ENCODE measurements around the gene NAPB. TPM values are rescaled to one million over a fixed set of nuclear protein-coding genes. Genes with fewer than 3 reads are reported as not detected.

Gene NAPB
- total and polyA plus RNA-seq, 10 of the 15 experiments (the other 5 are each of a cell fraction or from before 2014, with no cell fraction given): 2.1 to 15.9 (median 7.2) TPM

GRCh38 chr20:23403751-23404150, 17.5 kb downstream of the NAPB start (continued):
- no peak for TF ChIP-seq NRF1 (conservative IDR thresholded peaks at IDR 0.05; ENCODE audit: low read depth, low read length)

GRCh38 chr20:23401051-23401450, 20.2 kb downstream of the NAPB start:
- Histone ChIP-seq H3K9me3 (replicated peaks; ENCODE audit: control insufficient read depth, insufficient read depth, low read length) (no peaks in the 10 kb centered on the region), H3K79me2 (ENCODE audit: control insufficient read depth, insufficient read depth, low read length) (peaks cover 9% of the 10 kb centered on the region), H3K27ac (ENCODE audit: control insufficient read depth, insufficient read depth) (no peak overlapping the region), H3K9ac (ENCODE audit: control insufficient read depth, insufficient read depth, low read length) (no peak overlapping the region), H3K36me3 (ENCODE audit: control insufficient read depth in 2 of 2, insufficient read depth in 2 of 2, low read length in 1 of 2) (peaks cover 0 to 16% of the 10 kb centered on the region in 2 experiments), H2AFZ (ENCODE audit: control insufficient read depth, low read depth, low read length) (no peak overlapping the region), H3K4me3 (no peak overlapping the region), H3K4me1 (ENCODE audit: control insufficient read depth, insufficient read depth, low read length) (peaks cover 11% of the 10 kb centered on the region), H3K27me3 (replicated peaks in 1 of 2; ENCODE audit: control insufficient read depth in 2 of 2, insufficient read depth in 2 of 2, low read length in 1 of 2) (no peaks in the 10 kb centered on the region), H4K20me1 (ENCODE audit: control insufficient read depth, insufficient read depth) (no peaks in the 10 kb centered on the region), H3K4me2 (ENCODE audit: control insufficient read depth, insufficient read depth) (no peak overlapping the region)
- BruUV-seq (replicated peaks): no TSS peak
- DNase-seq (ENCODE audit: low read depth, low spot score): no peak
- ChIA-PET SMC1A (ENCODE audit: uncharacterized antibody, unreplicated experiment) (no interaction called here), CTCF (interaction anchor here (0.8 kb wide), 1 partner anchor 44 kb away, joined by 3 read pairs; no protein-coding TSS in a partner anchor), POLR2A (no interaction called here), RAD21 (ENCODE audit: unreplicated experiment) (no interaction called here)
- intact Hi-C loops (cut with micrococcal nuclease; ENCODE audit: unreplicated experiment): no loop called here
- 82% methylated on average over 5 of the region's 5 CpGs for WGBS (ENCODE audit: insufficient coverage, insufficient replicate concordance, low lambda C conversion rate, missing lambda C conversion rate)
- no peak for FAIRE-seq
- in situ Hi-C loops (cut with MboI): no loop called here
- ATAC-seq: no peak
- TF ChIP-seq NBN (IDR thresholded peaks at IDR 0.05) (no peak), ZNF687 (IDR thresholded peaks at IDR 0.05) (no peak), CUX1 (IDR thresholded peaks at IDR 0.05; ENCODE audit: insufficient replicate concordance, low read depth, low read length) (no peak), MTA2 (IDR thresholded peaks at IDR 0.05; ENCODE audit: low read depth) (no peak), ATF3 (IDR thresholded peaks at IDR 0.05; ENCODE audit: borderline replicate concordance, extremely low read depth, low read depth, low read length) (no peak), NKRF (conservative IDR thresholded peaks at IDR 0.05) (no peak), BHLHE40 (IDR thresholded peaks at IDR 0.05; ENCODE audit: borderline replicate concordance in 1 of 2, low read depth in 2 of 2, low read length in 1 of 2) (no peak), MYB (IDR thresholded peaks at IDR 0.05; ENCODE audit: borderline replicate concordance, low read depth, low read length) (no peak)

All from GM12878 (cell line).